K562 (cell line): ENCODE results near the gene CDH2. TPM values are rescaled to one million over a fixed set of nuclear protein-coding genes. Genes with fewer than 3 reads are reported as not detected.

Experiments used
- ATAC-seq: fragments of 200-7000 bp; cut with Tn5 transposase; 3 replicates; pipeline ENCODE4 v1.9.1; 2020; ENCODE audit warnings: moderate library complexity
- BruUV-seq: library from RNA; stranded (reverse); fragments of 400-500 nt; replicated peaks from 2 replicates; lab custom pipeline; 2021; lab: Mats Ljungman, UMichigan
- CTCF ChIA-PET: fragments of 300-600 bp; formaldehyde crosslinking; extraction: SDS; loops from one replicate; lab custom pipeline; 2021; ENCODE audit warnings: low intra/inter-chr PET ratio; lab: Yijun Ruan, JAX
- POLR2A ChIA-PET: fragments of 300-600, 350-650 bp; sonication (Branson Sonifier 250); formaldehyde crosslinking; extraction: SDS; loops from one replicate; lab custom pipeline; 2021; ENCODE audit warnings: antibody characterized with exemption, inconsistent platforms; lab: Yijun Ruan, JAX
- DNase-seq, 4 experiments: peaks; one replicate each; pipeline versions ENCODE4 v3.0.0 to v3.0.0-alpha.2; 2011 to 2018; ENCODE audit warnings: low spot score in 3 of 4, mixed read lengths in 3 of 4; ENCODE audit errors: extremely low read depth in 1 of 4
- FAIRE-seq: peaks from 2 replicates; lab custom pipeline; 2011; peaks lifted over from hg19 to GRCh38; lab: Jason Lieb, UNC
- H2AFZ ChIP-seq: 2 replicates; pipeline ENCODE4 v1.6.0; 2011; ENCODE audit warnings: low read depth, low read length, control low read depth, inconsistent platforms
- H3K27ac ChIP-seq: fragments of 200-600 bp; 3 replicates; pipeline ENCODE4 v1.8.0; 2011; ENCODE audit warnings: low read depth, mild to moderate bottlenecking, control low read depth, inconsistent platforms, low read length, moderate library complexity, mixed read lengths; ENCODE audit errors: extremely low read depth
- H3K27me3 ChIP-seq, 2 experiments: fragments of 300-600 bp in 1 of 2; 2 replicates in 1 of 2; 3 replicates in 1 of 2; pipeline versions ENCODE4 v1.6.0 to v1.8.0; 2011; ENCODE audit warnings: inconsistent platforms in 2 of 2, low read length in 2 of 2, mild to moderate bottlenecking in 1 of 2, mixed read lengths in 1 of 2, moderate library complexity in 1 of 2; ENCODE audit not compliant: control insufficient read depth in 2 of 2, insufficient read depth in 2 of 2
- H3K36me3 ChIP-seq: fragments of 300-600 bp; 3 replicates; pipeline ENCODE4 v1.8.0; 2011; ENCODE audit warnings: mild to moderate bottlenecking, low read length, inconsistent platforms; ENCODE audit not compliant: control insufficient read depth, insufficient read depth
- H3K4me1 ChIP-seq, 2 experiments: fragments of 200-600 bp in 1 of 2; replicated peaks in 1 of 2; 2 replicates in 1 of 2; 3 replicates in 1 of 2; pipeline versions ENCODE4 v1.5.1 to v1.8.0; 2011; ENCODE audit warnings: inconsistent platforms in 2 of 2, low read length in 2 of 2, mild to moderate bottlenecking in 1 of 2, mixed read lengths in 1 of 2, moderate library complexity in 1 of 2; ENCODE audit not compliant: control insufficient read depth in 2 of 2, insufficient read depth in 2 of 2
- H3K4me2 ChIP-seq: 2 replicates; pipeline ENCODE4 v1.6.1; 2011; ENCODE audit warnings: low read length, control low read depth, inconsistent platforms, mixed read lengths; ENCODE audit not compliant: insufficient read depth
- H3K4me3 ChIP-seq: fragments of 200-600 bp; sonication (generic), shearing (Covaris generic); 2 replicates; pipeline ENCODE4 v1.5.1; 2016; ENCODE audit warnings: control low read depth, inconsistent platforms
- H3K79me2 ChIP-seq: fragments of 200-600 bp; 3 replicates; pipeline ENCODE4 v1.8.0; 2011; ENCODE audit warnings: low read length, inconsistent platforms; ENCODE audit not compliant: control insufficient read depth, insufficient read depth
- H3K9ac ChIP-seq, 2 experiments: 2 replicates each; pipeline versions ENCODE4 v1.6.0 to v1.6.1; 2011; ENCODE audit warnings: low read depth in 2 of 2, low read length in 2 of 2, control low read depth in 1 of 2, inconsistent platforms in 1 of 2, mild to moderate bottlenecking in 1 of 2, mixed read lengths in 1 of 2; ENCODE audit not compliant: insufficient read depth in 1 of 2
- H3K9me1 ChIP-seq: one replicate; pipeline ENCODE4 v1.6.0; 2011; ENCODE audit warnings: inconsistent platforms, mild to moderate bottlenecking, low read length, moderate library complexity; ENCODE audit not compliant: control insufficient read depth, insufficient read depth
- H3K9me3 ChIP-seq: replicated peaks from 2 replicates; pipeline ENCODE4 v1.5.1; 2011; ENCODE audit warnings: low read depth, low read length, inconsistent platforms; ENCODE audit not compliant: control insufficient read depth, insufficient read depth
- H4K20me1 ChIP-seq: replicated peaks from 2 replicates; pipeline ENCODE4 v1.6.1; 2011; ENCODE audit warnings: low read length, inconsistent platforms, mixed read lengths; ENCODE audit not compliant: control insufficient read depth, insufficient read depth
- CEBPG ChIP-seq, 3 experiments: fragments of 200-800 bp in 1 of 3; sonication (Bioruptor generic) in 1 of 3; sonication (generic) in 1 of 3; formaldehyde crosslinking in 1 of 3; IDR thresholded peaks in 2 of 3; conservative IDR thresholded peaks in 1 of 3; 2 replicates each; pipeline versions ENCODE4 v1.6.1 to v1.8.0; 2016 to 2022; ENCODE audit warnings: missing compliant biosample characterization in 2 of 3, missing genetic modification characterization in 2 of 3, mild to moderate bottlenecking in 1 of 3, missing genetic modification reagents in 1 of 3
- E2F3 ChIP-seq: fragments of 250-450 bp; sonication (Bioruptor Pico); IDR thresholded peaks from 2 replicates; pipeline ENCODE4 v1.4.0; 2020; ENCODE audit warnings: mild to moderate bottlenecking
- FOS ChIP-seq: IDR thresholded peaks from 3 replicates; pipeline ENCODE4 v1.6.1; 2011; ENCODE audit not compliant: insufficient read length; ENCODE audit errors: extremely low read depth
- HMGXB4 ChIP-seq: sonication (generic); formaldehyde crosslinking; IDR thresholded peaks from 2 replicates; pipeline ENCODE4 v1.8.1; 2023; ENCODE audit warnings: mild to moderate bottlenecking, missing genetic modification reagents
- JUND ChIP-seq, 2 experiments: IDR thresholded peaks; 2 replicates in 1 of 2; 3 replicates in 1 of 2; pipeline ENCODE4 v1.6.1; 2011; ENCODE audit warnings: borderline replicate concordance in 2 of 2, low read depth in 2 of 2, low read length in 2 of 2, improper control_type of control experiment in 1 of 2, missing biosample characterization in 1 of 2, missing genetic modification characterization in 1 of 2, missing genetic modification reagents in 1 of 2
- MLLT1 ChIP-seq, 2 experiments: fragments of 450-650 bp; IDR thresholded peaks; 2 replicates each; pipeline ENCODE4 v1.6.1; 2016
- MXD1 ChIP-seq: fragments of 250-450 bp; sonication (Bioruptor Pico); IDR thresholded peaks from 2 replicates; pipeline ENCODE4 v1.8.0; 2021; ENCODE audit warnings: borderline replicate concordance, mild to moderate bottlenecking, moderate library complexity; ENCODE audit not compliant: poor library complexity, severe bottlenecking
- SAFB ChIP-seq: fragments of 200-400 bp; formaldehyde crosslinking; IDR thresholded peaks from 2 replicates; pipeline ENCODE4 v1.6.1; 2017; ENCODE audit warnings: low read depth, low read length, borderline replicate concordance
- SMARCE1 ChIP-seq: fragments of 450-650 bp; IDR thresholded peaks from 2 replicates; pipeline ENCODE4 v1.7.1; 2016; ENCODE audit warnings: mild to moderate bottlenecking
- STAT5A ChIP-seq: IDR thresholded peaks from 2 replicates; pipeline ENCODE4 v1.6.1; 2012; ENCODE audit warnings: low read length, inconsistent platforms, borderline replicate concordance
- TRIM24 ChIP-seq, 2 experiments: fragments of 450-650 bp; IDR thresholded peaks; 2 replicates each; pipeline ENCODE4 v1.6.1; 2016
- TRIM25 ChIP-seq: fragments of 450-650 bp; IDR thresholded peaks from 2 replicates; pipeline ENCODE4 v1.7.0; 2016; ENCODE audit warnings: borderline replicate concordance
- ZNF224 ChIP-seq: sonication (generic); formaldehyde crosslinking; IDR thresholded peaks from 2 replicates; pipeline ENCODE4 v1.8.0; 2022; ENCODE audit warnings: mild to moderate bottlenecking, missing genetic modification reagents
- WGBS: fragments of 100-300 bp; shearing (Covaris generic); methylation state at CpG from one replicate; pipeline ENCODE4 v1.1.6; 2016; ENCODE audit warnings: low coverage, mixed read lengths; ENCODE audit not compliant: insufficient coverage; ENCODE audit errors: missing lambda C conversion rate; 5-methylcytosine and 5-hydroxymethylcytosine counted together
- in situ Hi-C: fragments of 300-500 bp; cut with MboI; formaldehyde crosslinking; loops from 4 replicates; pipeline ENCODE4 v1.15.0; 2018; ENCODE audit warnings: inconsistent platforms, mixed read lengths
- intact Hi-C: fragments of 100-400 bp; cut with micrococcal nuclease; formaldehyde crosslinking; loops from 2 replicates; pipeline ENCODE4 v1.14.2; 2022
- polyA plus RNA-seq, 8 experiments: library from polyadenylated mRNA; depleted of rRNA in 4 of 8; stranded (reverse) in 5 of 8; unstranded in 3 of 8; fragments of >200 nt; fragmentation: Nextera tagmentation in 2 of 8; fragmentation: Illumina TruSeq in 1 of 8; extraction: Ambion mirVana in 2 of 8; extraction: Trizol in 1 of 8; gene quantifications; 2 replicates each; pipeline versions ENCODE4 v1.2.1 to v1.2.3, GENCODE V29; 2011 to 2014; ENCODE audit warnings: inconsistent platforms in 1 of 8, missing spikeins in 1 of 8
- total RNA-seq, 7 experiments: library from RNA; depleted of rRNA in 6 of 7; stranded (reverse); fragments of >200 nt in 6 of 7; fragmentation: Illumina TruSeq in 2 of 7; extraction: Trizol in 2 of 7; gene quantifications; 2 replicates each; pipeline versions ENCODE4 v1.2.1 to v1.2.3, GENCODE V29; 2011 to 2021; ENCODE audit warnings: low replicate concordance in 1 of 7

The CDH2 gene
- total and polyA plus RNA-seq, 9 of the 15 experiments (the other 6 are each of a cell fraction or from before 2014, with no cell fraction given): 0.04 TPM; not detected in 8

GRCh38 chr18:28176698-28176947 lies 307 bp downstream of the CDH2 start (continued):
- TF ChIP-seq JUND (IDR thresholded peaks at IDR 0.05; ENCODE audit: borderline replicate concordance, low read depth, low read length): no peak
- TF ChIP-seq JUND (tag; IDR thresholded peaks at IDR 0.05; ENCODE audit: borderline replicate concordance, low read depth, low read length): no peak
- TF ChIP-seq MXD1: no peak
- no peak for TF ChIP-seq HMGXB4 (CRISPR knock-in tag)
- TF ChIP-seq FOS: no peak
- no peak for TF ChIP-seq CEBPG (CRISPR knock-in tag; IDR thresholded peaks at IDR 0.05)
- TF ChIP-seq CEBPG (tag; conservative IDR thresholded peaks at IDR 0.05 in 1 of 2, IDR thresholded peaks at IDR 0.05 in 1 of 2): no peak
- TF ChIP-seq E2F3: no peak
- no peak for TF ChIP-seq ZNF224 (CRISPR knock-in tag)

GRCh38 chr18:28175930-28176697 lies 816 bp downstream of the CDH2 start:
- intact Hi-C loops (no loop called here), in situ Hi-C loops (no loop called here)
- CTCF ChIA-PET: no interaction called here
- Histone ChIP-seq H3K9ac (no peak overlapping the region), H3K4me2 (no peak overlapping the region), H3K4me3 (no peak overlapping the region), H3K36me3 (no peaks in the 10 kb centered on the region), H3K4me1 (no peaks in the 10 kb centered on the region), H3K27ac (no peak overlapping the region), H3K9me3 (no peaks in the 10 kb centered on the region; the same call in 1 of the 2 replicates), H3K9me1 (no peaks in the 10 kb centered on the region), H2AFZ (no peak overlapping the region), H3K27me3 (no peaks in the 10 kb centered on the region), H3K79me2 (no peaks in the 10 kb centered on the region), H4K20me1 (no peaks in the 10 kb centered on the region)
- BruUV-seq: no TSS peak
- DNase-seq (no peak), ATAC-seq (no peak), FAIRE-seq (no peak)
- WGBS: 15% methylated on average over 38 of the region's 44 CpGs
- POLR2A ChIA-PET: no interaction called here
- TF ChIP-seq MLLT1 (IDR thresholded peaks at IDR 0.05) (no peak), TRIM25 (no peak), SMARCE1 (no peak), STAT5A (no peak), SAFB (no peak), TRIM24 (IDR thresholded peaks at IDR 0.05) (no peak)
